SH-SY5Y (cell line): Measurements from ENCODE around the gene SMIM24.

Source experiments
- GATA2 ChIP-seq: IDR thresholded peaks from 2 replicates; pipeline ENCODE4 v1.6.1; 2011; ENCODE audit warnings: mild to moderate bottlenecking, low read depth, low read length
- GATA3 ChIP-seq: IDR thresholded peaks from 2 replicates; pipeline ENCODE4 v1.6.1; 2011; ENCODE audit warnings: low read depth, mild to moderate bottlenecking, low read length, moderate library complexity

- no peak for TF ChIP-seq GATA3
- no peak for TF ChIP-seq GATA2
Observed at GRCh38 chr19:3524904-3525451, 44.7 kb upstream of the SMIM24 start.
